Smooth muscle cell (in vitro differentiated cells): Measurements from ENCODE around the gene PLIN1. TPM values are rescaled to one million over a fixed set of nuclear protein-coding genes. Genes with fewer than 3 reads are reported as not detected.

Experiments used
- DNase-seq: peaks from one replicate; lab custom pipeline; 2025; ENCODE audit not compliant: unreplicated experiment; lab: John Stamatoyannopoulos, UW
- H2AFZ ChIP-seq: fragments of 200-600 bp; sonication (generic); 2 replicates; pipeline ENCODE4 v1.6.0; 2016; ENCODE audit warnings: antibody characterized with exemption, low read depth, mild to moderate bottlenecking
- H3F3A ChIP-seq: fragments of 200-600 bp; sonication (generic); 2 replicates; pipeline ENCODE4 v1.6.0; 2017; ENCODE audit warnings: antibody characterized with exemption, low read depth
- H3K27ac ChIP-seq: fragments of 200-600 bp; sonication (generic); 2 replicates; pipeline ENCODE4 v1.5.1; 2016; ENCODE audit warnings: low read depth, mild to moderate bottlenecking
- H3K27me3 ChIP-seq: fragments of 200-600 bp; sonication (generic); 2 replicates; pipeline ENCODE4 v1.6.1; 2016; ENCODE audit warnings: low read depth, mild to moderate bottlenecking
- H3K36me3 ChIP-seq: fragments of 200-600 bp; sonication (generic); 2 replicates; pipeline ENCODE4 v1.5.1; 2016; ENCODE audit warnings: low read depth
- H3K4me1 ChIP-seq: fragments of 200-600 bp; sonication (generic); 2 replicates; pipeline ENCODE4 v1.5.1; 2016; ENCODE audit warnings: low read depth
- H3K4me2 ChIP-seq: fragments of 200-600 bp; sonication (generic); 2 replicates; pipeline ENCODE4 v1.6.0; 2016; ENCODE audit warnings: mild to moderate bottlenecking
- H3K4me3 ChIP-seq: fragments of 200-600 bp; sonication (generic); 2 replicates; pipeline ENCODE4 v1.5.1; 2016; ENCODE audit warnings: mild to moderate bottlenecking
- H3K79me2 ChIP-seq: fragments of 200-600 bp; sonication (generic); 2 replicates; pipeline ENCODE4 v1.6.0; 2016; ENCODE audit warnings: low read depth, mild to moderate bottlenecking
- H3K9ac ChIP-seq: fragments of 200-600 bp; sonication (generic); 2 replicates; pipeline ENCODE4 v1.6.0; 2016; ENCODE audit warnings: low read depth
- H3K9me3 ChIP-seq: fragments of 200-600 bp; sonication (generic); replicated peaks from 2 replicates; pipeline ENCODE4 v1.5.1; 2016; ENCODE audit warnings: low read depth
- H4K20me1 ChIP-seq: fragments of 200-600 bp; sonication (generic); 2 replicates; pipeline ENCODE4 v1.6.0; 2016; ENCODE audit warnings: low read depth
- WGBS: methylation state at CpG from one replicate; pipeline ENCODE4 v1.1.7; 2016; ENCODE audit warnings: low lambda C conversion rate; 5-methylcytosine and 5-hydroxymethylcytosine counted together
- polyA plus RNA-seq: library from polyadenylated mRNA; unstranded; fragments of >200 nt; fragmentation: Nextera tagmentation; extraction: Ambion mirVana; gene quantifications from 2 replicates; pipeline ENCODE4 v1.2.1, GENCODE V29; 2016
- total RNA-seq: library from RNA; depleted of rRNA; stranded (reverse); fragments of >200 nt; gene quantifications from 2 replicates; pipeline ENCODE4 v1.2.3, GENCODE V29; 2014
- TF ChIP-seq, protein P1 (sequence below): fragments of 200-600 bp; sonication (generic); IDR thresholded peaks from 2 replicates; pipeline ENCODE4 v1.5.1; 2017; ENCODE audit warnings: borderline replicate concordance, mild to moderate bottlenecking, antibody characterized with exemption; ENCODE audit not compliant: insufficient read depth, poor library complexity, severe bottlenecking

Gene PLIN1
- total and polyA plus RNA-seq, 2 experiments from 2014 or later, result 0.04 to 0.66 TPM

GRCh38 chr15:89674526-89674925, 4.6 kb downstream of the PLIN1 start:
- H3K4me1 ChIP-seq, result no peaks in the 10 kb centered on the region
- H3K79me2 ChIP-seq, result no peaks in the 10 kb centered on the region
- no peak overlapping the region for H3K4me3 ChIP-seq
- TF ChIP-seq, protein P1, sequence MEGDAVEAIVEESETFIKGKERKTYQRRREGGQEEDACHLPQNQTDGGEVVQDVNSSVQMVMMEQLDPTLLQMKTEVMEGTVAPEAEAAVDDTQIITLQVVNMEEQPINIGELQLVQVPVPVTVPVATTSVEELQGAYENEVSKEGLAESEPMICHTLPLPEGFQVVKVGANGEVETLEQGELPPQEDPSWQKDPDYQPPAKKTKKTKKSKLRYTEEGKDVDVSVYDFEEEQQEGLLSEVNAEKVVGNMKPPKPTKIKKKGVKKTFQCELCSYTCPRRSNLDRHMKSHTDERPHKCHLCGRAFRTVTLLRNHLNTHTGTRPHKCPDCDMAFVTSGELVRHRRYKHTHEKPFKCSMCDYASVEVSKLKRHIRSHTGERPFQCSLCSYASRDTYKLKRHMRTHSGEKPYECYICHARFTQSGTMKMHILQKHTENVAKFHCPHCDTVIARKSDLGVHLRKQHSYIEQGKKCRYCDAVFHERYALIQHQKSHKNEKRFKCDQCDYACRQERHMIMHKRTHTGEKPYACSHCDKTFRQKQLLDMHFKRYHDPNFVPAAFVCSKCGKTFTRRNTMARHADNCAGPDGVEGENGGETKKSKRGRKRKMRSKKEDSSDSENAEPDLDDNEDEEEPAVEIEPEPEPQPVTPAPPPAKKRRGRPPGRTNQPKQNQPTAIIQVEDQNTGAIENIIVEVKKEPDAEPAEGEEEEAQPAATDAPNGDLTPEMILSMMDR, result no peak
- H3K9ac ChIP-seq, result no peak overlapping the region
- H3F3A ChIP-seq, result no peaks in the 10 kb centered on the region
- no peak overlapping the region for H3K4me2 ChIP-seq
- WGBS, result 90% methylated on average over 4 of the region's 4 CpGs
- H2AFZ ChIP-seq, result no peak overlapping the region
- H4K20me1 ChIP-seq, result no peaks in the 10 kb centered on the region
- no peak overlapping the region for H3K27ac ChIP-seq
- no peaks in the 10 kb centered on the region for H3K36me3 ChIP-seq
- no peak for DNase-seq
- H3K27me3 ChIP-seq, result no peaks in the 10 kb centered on the region
- no peaks in the 10 kb centered on the region for H3K9me3 ChIP-seq

- Histone ChIP-seq H3K4me2 (no peak overlapping the region), H3K9ac (no peak overlapping the region), H3K36me3 (no peaks in the 10 kb centered on the region)
These were observed 6.0 kb downstream of the PLIN1 start for GRCh38 chr15:89673165-89673512.

DNA sequence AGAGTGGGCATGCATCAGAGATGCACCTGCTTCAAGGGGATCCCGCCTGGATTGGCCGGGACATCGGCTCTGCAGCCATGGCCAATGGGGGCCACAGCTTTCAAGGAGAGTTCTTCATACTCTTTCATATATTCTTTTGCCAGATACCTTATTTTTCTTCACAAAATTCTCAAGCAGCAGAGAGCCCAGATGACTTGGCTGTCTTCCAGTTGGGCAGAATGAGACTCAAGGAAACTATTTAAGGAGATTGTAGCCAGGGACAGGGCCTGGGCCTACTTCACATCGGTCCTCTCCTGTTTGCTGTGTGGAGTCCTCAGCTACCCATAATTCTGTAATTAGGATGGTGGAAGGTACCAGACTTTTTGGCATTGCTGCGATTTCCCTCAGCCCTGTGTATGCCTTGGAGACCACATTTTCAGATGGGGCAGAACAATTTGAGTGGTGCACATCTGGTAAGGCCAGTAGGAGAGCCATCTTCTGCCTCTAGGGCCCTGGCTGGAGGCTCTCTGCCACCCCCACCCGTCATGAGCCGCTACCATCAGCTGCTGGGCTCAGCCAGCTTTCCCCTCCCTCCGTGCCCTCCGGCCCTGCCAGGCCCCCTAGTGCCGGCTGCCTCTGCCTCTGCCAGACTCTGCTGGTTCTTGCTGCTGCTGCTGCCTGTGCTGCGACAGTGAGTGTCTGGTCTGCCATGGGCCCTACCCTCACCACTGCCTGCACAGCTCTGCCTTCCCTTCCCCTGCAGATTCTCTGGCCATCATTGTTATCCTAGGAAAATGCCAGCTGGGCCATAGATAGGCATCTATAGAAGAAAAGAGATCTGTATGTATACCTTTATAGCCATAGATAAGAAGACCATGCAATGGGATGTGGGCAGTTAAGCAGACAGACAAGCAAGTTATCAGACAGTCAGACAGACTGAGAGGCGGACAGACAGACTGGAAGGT, 6.7 kb downstream of the PLIN1 start:
- Histone ChIP-seq H2AFZ (no peak overlapping the region), H3K36me3 (no peaks in the 10 kb centered on the region), H3K79me2 (no peaks in the 10 kb centered on the region), H3F3A (no peaks in the 10 kb centered on the region), H3K9ac (no peak overlapping the region), H3K4me3 (no peak overlapping the region), H3K27me3 (no peaks in the 10 kb centered on the region), H3K27ac (no peak overlapping the region), H3K4me1 (no peaks in the 10 kb centered on the region), H4K20me1 (no peaks in the 10 kb centered on the region), H3K4me2 (no peak overlapping the region), H3K9me3 (no peaks in the 10 kb centered on the region)
- 69% methylated on average over 12 of the region's 12 CpGs for WGBS
- no peak for DNase-seq
- TF ChIP-seq, protein P1, result no peak

More at GRCh38 chr15:89673165-89673512, 6.0 kb downstream of the PLIN1 start:
- 50% methylated on average over 12 of the region's 12 CpGs for WGBS
- Histone ChIP-seq H3K27ac (no peak overlapping the region), H3K4me3 (no peak overlapping the region), H3F3A (no peaks in the 10 kb centered on the region), H4K20me1 (no peaks in the 10 kb centered on the region), H3K4me1 (no peaks in the 10 kb centered on the region), H3K27me3 (no peaks in the 10 kb centered on the region), H3K9me3 (no peaks in the 10 kb centered on the region), H3K79me2 (no peaks in the 10 kb centered on the region), H2AFZ (no peak overlapping the region)
- TF ChIP-seq, protein P1, result peak; percentile 40
- DNase-seq, result no peak

DNA sequence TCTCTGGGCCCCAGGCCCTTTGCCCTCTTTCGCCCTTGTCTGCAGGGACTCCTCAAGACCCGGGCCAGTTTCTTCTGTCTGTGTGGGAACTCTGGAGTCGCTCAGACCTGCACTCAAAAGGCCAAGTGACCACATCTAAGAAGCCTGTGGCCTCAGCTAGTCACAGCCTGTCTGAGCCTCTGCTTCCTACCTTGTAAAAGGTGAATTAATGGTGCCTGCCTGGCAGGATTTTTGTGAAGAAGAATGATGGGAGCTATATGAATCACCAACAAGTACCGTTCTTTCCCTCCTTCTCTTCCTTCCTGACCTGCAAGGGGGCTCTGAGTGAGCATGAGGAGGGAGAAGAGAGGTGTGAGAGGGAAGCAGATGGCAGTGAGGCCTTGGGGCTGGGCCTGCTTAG, 7.5 kb downstream of the PLIN1 start:
- Histone ChIP-seq H3K27ac (no peak overlapping the region), H4K20me1 (no peaks in the 10 kb centered on the region), H3K4me2 (no peak overlapping the region), H3K27me3 (no peaks in the 10 kb centered on the region), H3F3A (no peaks in the 10 kb centered on the region), H3K36me3 (no peaks in the 10 kb centered on the region), H3K4me3 (no peak overlapping the region), H3K9me3 (no peaks in the 10 kb centered on the region), H2AFZ (no peak overlapping the region), H3K9ac (no peak overlapping the region), H3K4me1 (no peaks in the 10 kb centered on the region), H3K79me2 (no peaks in the 10 kb centered on the region)
- WGBS, result 40% methylated on average over 4 of the region's 4 CpGs
- DNase-seq, result no peak
- TF ChIP-seq, protein P1, result no peak
